ENCODE results near the gene SLC27A6. TPM values are rescaled to one million over a fixed set of nuclear protein-coding genes. Genes with fewer than 3 reads are reported as not detected.
"Not testable (repeated sequence)": the region's sequence is repeated elsewhere in the genome, so short reads cannot be mapped to it uniquely, and the experiment has no call there.

The SLC27A6 gene
- total and polyA plus RNA-seq, 2 donors (not counting 1 experiment from before 2014, with no cell fraction given), result not detected

DNA sequence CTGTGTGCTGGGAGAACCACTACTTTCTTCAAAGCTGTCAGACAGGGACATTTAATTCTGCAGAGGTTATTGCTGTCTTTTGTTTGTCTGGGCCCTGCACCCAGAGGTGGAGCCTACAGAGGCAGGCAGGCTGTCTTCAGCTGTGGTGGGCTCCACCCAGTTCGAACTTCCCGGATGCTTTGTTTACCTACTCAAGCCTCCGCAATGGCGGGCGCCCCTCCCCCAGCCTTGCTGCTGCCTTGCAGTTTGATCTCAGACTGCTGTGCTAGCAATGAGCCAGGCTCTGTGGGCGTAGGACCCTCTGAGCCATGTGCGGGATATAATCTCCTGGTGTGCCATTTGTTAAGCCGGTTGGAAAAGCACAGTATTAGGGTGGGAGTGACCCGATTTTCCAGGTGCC, 22.2 kb upstream of the SLC27A6 start:
- H3K27me3 ChIP-seq (replicated peaks in 1 of 4; ENCODE audit: control extremely low read depth in 1 of 4, control insufficient read depth in 3 of 4, insufficient read depth in 4 of 4, low read length in 3 of 4); H3K79me2 ChIP-seq (ENCODE audit: control insufficient read depth, insufficient read depth, low read length); H3K4me1 Mint-ChIP-seq; H2AFZ ChIP-seq (ENCODE audit: insufficient read depth, low read depth, low read length, poor library complexity, severe bottlenecking); H3K9me3 Mint-ChIP-seq (ENCODE audit: insufficient read depth); POLR2A ChIA-PET; H3K27me3 Mint-ChIP-seq; H3K9ac ChIP-seq (ENCODE audit: low read length); H3K4me3 ChIP-seq (ENCODE audit: control extremely low read depth in 1 of 5, extremely low read depth in 1 of 5, insufficient read depth in 1 of 5, low read depth in 2 of 5, low read length in 4 of 5); CTCF ChIA-PET; H3K4me1 ChIP-seq (ENCODE audit: control insufficient read depth in 2 of 2, insufficient read depth in 2 of 2, low read length in 2 of 2); H3K4me2 ChIP-seq (replicated peaks; ENCODE audit: low read depth, low read length, poor library complexity, severe bottlenecking); H4K20me1 ChIP-seq (ENCODE audit: control insufficient read depth, insufficient read depth, low read length, poor library complexity, severe bottlenecking); H3K9me3 ChIP-seq (ENCODE audit: control extremely low read depth in 1 of 3, control insufficient read depth in 2 of 3, insufficient read depth in 1 of 3, low read length in 2 of 3); ATAC-seq (ENCODE audit: low read depth); H3K27ac ChIP-seq (ENCODE audit: low read length in 2 of 2); DNase-seq; H3K4me3 Mint-ChIP-seq; intact Hi-C loops (cut with micrococcal nuclease); H3K27ac Mint-ChIP-seq; H3K36me3 ChIP-seq (replicated peaks in 1 of 2; ENCODE audit: control extremely low read depth in 1 of 2, control insufficient read depth in 1 of 2, extremely low read depth in 1 of 2, insufficient read depth in 2 of 2, low read length in 1 of 2): not testable (repeated sequence)
- 93% methylated on average over 5 of the region's 9 CpGs for WGBS (ENCODE audit: insufficient coverage)

DNA sequence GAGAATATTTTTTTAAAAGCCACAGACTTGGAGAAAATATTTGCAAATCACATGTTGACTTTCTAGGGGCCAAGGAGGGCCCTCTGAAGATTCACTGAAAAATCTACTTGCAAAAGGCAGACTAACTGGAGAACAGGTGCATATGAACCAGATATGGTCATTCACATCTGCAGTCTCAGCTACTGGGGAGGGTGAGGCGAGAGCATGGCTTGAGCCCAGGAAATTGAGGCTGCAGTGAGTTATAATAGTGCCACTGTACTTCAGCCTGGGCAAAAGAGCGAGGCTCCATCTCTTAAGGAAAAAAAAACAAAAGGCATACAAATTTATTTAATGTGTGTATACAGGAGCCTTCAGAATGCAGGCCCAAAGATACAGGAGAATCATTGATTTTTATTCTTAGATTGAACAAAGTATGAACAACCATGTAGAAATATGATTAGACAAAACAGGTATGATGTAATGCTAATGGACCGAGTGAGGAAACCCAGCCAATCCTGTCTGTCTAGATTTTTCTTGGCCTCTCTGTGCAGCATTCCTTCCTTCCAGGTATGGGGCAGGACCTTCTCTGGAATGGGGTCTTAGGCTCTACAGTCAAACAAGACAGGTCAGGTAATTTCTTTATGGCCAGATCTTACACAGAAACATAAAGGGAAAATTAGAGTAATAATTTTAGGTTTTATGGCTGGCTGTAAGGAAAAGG, 15.3 kb upstream of the SLC27A6 start:
- intact Hi-C loops (cut with micrococcal nuclease), result no loop called here
- H3K9me3 Mint-ChIP-seq (ENCODE audit: insufficient read depth), result no peaks in the 10 kb centered on the region
- Histone ChIP-seq H3K4me3 (ENCODE audit: control extremely low read depth in 1 of 5, extremely low read depth in 1 of 5, insufficient read depth in 1 of 5, low read depth in 2 of 5, low read length in 4 of 5) (no peak overlapping the region), H3K4me1 (ENCODE audit: control insufficient read depth in 2 of 2, insufficient read depth in 2 of 2, low read length in 2 of 2) (no peaks in the 10 kb centered on the region), H3K27ac (ENCODE audit: low read length in 2 of 2) (no peak overlapping the region), H3K9ac (ENCODE audit: low read length) (no peak overlapping the region), H3K36me3 (replicated peaks in 1 of 2; ENCODE audit: control extremely low read depth in 1 of 2, control insufficient read depth in 1 of 2, extremely low read depth in 1 of 2, insufficient read depth in 2 of 2, low read length in 1 of 2) (no peaks in the 10 kb centered on the region), H2AFZ (ENCODE audit: insufficient read depth, low read depth, low read length, poor library complexity, severe bottlenecking) (no peak overlapping the region), H3K27me3 (replicated peaks in 1 of 4; ENCODE audit: control extremely low read depth in 1 of 4, control insufficient read depth in 3 of 4, insufficient read depth in 4 of 4, low read length in 3 of 4) (no peaks in the 10 kb centered on the region), H4K20me1 (ENCODE audit: control insufficient read depth, insufficient read depth, low read length, poor library complexity, severe bottlenecking) (no peaks in the 10 kb centered on the region), H3K4me2 (replicated peaks; ENCODE audit: low read depth, low read length, poor library complexity, severe bottlenecking) (no peak overlapping the region), H3K79me2 (ENCODE audit: control insufficient read depth, insufficient read depth, low read length) (no peaks in the 10 kb centered on the region), H3K9me3 (ENCODE audit: control extremely low read depth in 1 of 3, control insufficient read depth in 2 of 3, insufficient read depth in 1 of 3, low read length in 2 of 3) (no peaks in the 10 kb centered on the region)
- ATAC-seq (ENCODE audit: low read depth) (no peak), DNase-seq (no peak)
- H3K27me3 Mint-ChIP-seq, result no peaks in the 10 kb centered on the region
- H3K27ac Mint-ChIP-seq, result no peak overlapping the region
- H3K4me3 Mint-ChIP-seq, result no peak overlapping the region
- no peaks in the 10 kb centered on the region for H3K4me1 Mint-ChIP-seq
- ChIA-PET CTCF (no interaction called here), POLR2A (no interaction called here)
- TF ChIP-seq, protein P1, sequence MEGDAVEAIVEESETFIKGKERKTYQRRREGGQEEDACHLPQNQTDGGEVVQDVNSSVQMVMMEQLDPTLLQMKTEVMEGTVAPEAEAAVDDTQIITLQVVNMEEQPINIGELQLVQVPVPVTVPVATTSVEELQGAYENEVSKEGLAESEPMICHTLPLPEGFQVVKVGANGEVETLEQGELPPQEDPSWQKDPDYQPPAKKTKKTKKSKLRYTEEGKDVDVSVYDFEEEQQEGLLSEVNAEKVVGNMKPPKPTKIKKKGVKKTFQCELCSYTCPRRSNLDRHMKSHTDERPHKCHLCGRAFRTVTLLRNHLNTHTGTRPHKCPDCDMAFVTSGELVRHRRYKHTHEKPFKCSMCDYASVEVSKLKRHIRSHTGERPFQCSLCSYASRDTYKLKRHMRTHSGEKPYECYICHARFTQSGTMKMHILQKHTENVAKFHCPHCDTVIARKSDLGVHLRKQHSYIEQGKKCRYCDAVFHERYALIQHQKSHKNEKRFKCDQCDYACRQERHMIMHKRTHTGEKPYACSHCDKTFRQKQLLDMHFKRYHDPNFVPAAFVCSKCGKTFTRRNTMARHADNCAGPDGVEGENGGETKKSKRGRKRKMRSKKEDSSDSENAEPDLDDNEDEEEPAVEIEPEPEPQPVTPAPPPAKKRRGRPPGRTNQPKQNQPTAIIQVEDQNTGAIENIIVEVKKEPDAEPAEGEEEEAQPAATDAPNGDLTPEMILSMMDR (IDR thresholded peaks at IDR 0.05), result no peak
- no peak for TF ChIP-seq EZH2 (IDR thresholded peaks at IDR 0.05; ENCODE audit: borderline replicate concordance, insufficient read depth, low read depth, low read length, poor library complexity, severe bottlenecking)
- 83% methylated on average over 2 of the region's 3 CpGs for WGBS (ENCODE audit: insufficient coverage)

- H3K9ac ChIP-seq (ENCODE audit: low read length); H3K36me3 ChIP-seq (replicated peaks in 1 of 2; ENCODE audit: control extremely low read depth in 1 of 2, control insufficient read depth in 1 of 2, extremely low read depth in 1 of 2, insufficient read depth in 2 of 2, low read length in 1 of 2); H3K27ac Mint-ChIP-seq; DNase-seq; H3K4me1 Mint-ChIP-seq; H3K27me3 ChIP-seq (replicated peaks in 1 of 4; ENCODE audit: control extremely low read depth in 1 of 4, control insufficient read depth in 3 of 4, insufficient read depth in 4 of 4, low read length in 3 of 4); H3K9me3 ChIP-seq (ENCODE audit: control extremely low read depth in 1 of 3, control insufficient read depth in 2 of 3, insufficient read depth in 1 of 3, low read length in 2 of 3); H3K27ac ChIP-seq (ENCODE audit: low read length in 2 of 2); H2AFZ ChIP-seq (ENCODE audit: insufficient read depth, low read depth, low read length, poor library complexity, severe bottlenecking); H3K9me3 Mint-ChIP-seq (ENCODE audit: insufficient read depth); H3K79me2 ChIP-seq (ENCODE audit: control insufficient read depth, insufficient read depth, low read length); H3K4me2 ChIP-seq (replicated peaks; ENCODE audit: low read depth, low read length, poor library complexity, severe bottlenecking); CTCF ChIA-PET; H3K4me1 ChIP-seq (ENCODE audit: control insufficient read depth in 2 of 2, insufficient read depth in 2 of 2, low read length in 2 of 2); POLR2A ChIA-PET; H3K4me3 ChIP-seq (ENCODE audit: control extremely low read depth in 1 of 5, extremely low read depth in 1 of 5, insufficient read depth in 1 of 5, low read depth in 2 of 5, low read length in 4 of 5); H3K4me3 Mint-ChIP-seq; intact Hi-C loops (cut with micrococcal nuclease); ATAC-seq (ENCODE audit: low read depth); H3K27me3 Mint-ChIP-seq; H4K20me1 ChIP-seq (ENCODE audit: control insufficient read depth, insufficient read depth, low read length, poor library complexity, severe bottlenecking): not testable (repeated sequence)
- WGBS (ENCODE audit: insufficient coverage), result 60% methylated on average over 1 of the region's 6 CpGs
Observed at GRCh38 chr5:128951301-128951700, 14.0 kb upstream of the SLC27A6 start.
